Measurements from ENCODE around the gene BCAS3.

GRCh38 chr17:61188081-61188480 is 510.4 kb downstream of the BCAS3 start:
- no peak for TF ChIP-seq POLR2A (IDR thresholded peaks at IDR 0.05; ENCODE audit: low read depth, low read length)
- no peak for TF ChIP-seq POU2F2 (IDR thresholded peaks at IDR 0.05; ENCODE audit: low read depth, low read length)
- no peak for TF ChIP-seq POLR2AphosphoS5 (IDR thresholded peaks at IDR 0.05; ENCODE audit: low read depth, low read length)
- no peak for TF ChIP-seq TAF1 (IDR thresholded peaks at IDR 0.05; ENCODE audit: low read depth, low read length)
- TF ChIP-seq PAX5 (IDR thresholded peaks at IDR 0.05; ENCODE audit: insufficient read depth, low read length, severe bottlenecking): no peak
